Right lobe of liver (tissue), 6 donors: Measurements from ENCODE around the gene CELF2. TPM values are rescaled to one million over a fixed set of nuclear protein-coding genes. Genes with fewer than 3 reads are reported as not detected.

Source experiments
- ATAC-seq, 4 donors: fragments of 200-7000 bp; cut with Tn5 transposase; one replicate each; pipeline ENCODE4 v1.9.1; 2020; ENCODE audit warnings: mild to moderate bottlenecking in 4 of 4, moderate library complexity in 4 of 4
- DNase-seq, 3 donors: peaks; one replicate each; pipeline ENCODE4 v3.0.0-alpha.2; 2020
- H3K27ac ChIP-seq, 3 donors: fragments of 200-600 bp; one replicate each; pipeline ENCODE4 v1.8.0; 2022
- H3K27me3 ChIP-seq, 2 donors: fragments of 200-600 bp; one replicate each; pipeline ENCODE4 v1.8.0; 2022
- H3K36me3 ChIP-seq, 4 donors: fragments of 200-600 bp; sonication (generic) in 1 of 4; one replicate each; pipeline versions ENCODE4 v1.5.1 to v1.8.0; 2017 to 2022; ENCODE audit warnings: control low read depth in 1 of 4
- H3K4me1 ChIP-seq, 4 donors: fragments of 200-600 bp; sonication (generic) in 1 of 4; one replicate each; pipeline versions ENCODE4 v1.5.1 to v1.8.0; 2017 to 2022; ENCODE audit warnings: control low read depth in 1 of 4
- H3K4me3 ChIP-seq, 3 donors: fragments of 200-600 bp; one replicate each; pipeline ENCODE4 v1.8.0; 2022
- H3K9me3 ChIP-seq, 4 donors: fragments of 200-600 bp; sonication (generic) in 1 of 4; one replicate each; pipeline versions ENCODE4 v1.5.1 to v1.8.0; 2017 to 2022; ENCODE audit warnings: control low read depth in 1 of 4
- CTCF ChIP-seq, 4 donors: fragments of 200-600 bp in 3 of 4; fragments of 450-650 bp in 1 of 4; IDR thresholded peaks; one replicate each; pipeline versions ENCODE4 v1.5.1 to v1.8.0; 2016 to 2022; ENCODE audit warnings: antibody characterized with exemption in 4 of 4, mild to moderate bottlenecking in 2 of 4
- POLR2A ChIP-seq: fragments of 450-650 bp; IDR thresholded peaks from one replicate; pipeline ENCODE4 v1.6.1; 2017; ENCODE audit warnings: antibody characterized with exemption, mild to moderate bottlenecking
- WGBS: methylation state at CpG from one replicate; pipeline ENCODE4 v1.1.6; 2018; ENCODE audit warnings: low coverage, low lambda C conversion rate; ENCODE audit not compliant: insufficient coverage; ENCODE audit errors: missing lambda C conversion rate; 5-methylcytosine and 5-hydroxymethylcytosine counted together
- intact Hi-C, 2 donors: fragments of 100-400 bp; cut with DNase I; formaldehyde crosslinking; loops; one replicate each; pipeline versions ENCODE4 v1.11.2 to v1.14.1; 2022
- total RNA-seq, 6 experiments: library from RNA; depleted of rRNA in 2 of 6; stranded (reverse); fragments of >200 nt in 2 of 6; fragmentation: NEBNext Ultra II Directional in 3 of 6; extraction: Animal tissue kit (Norgen Biotek cat#: 25700) in 3 of 6; gene quantifications; one replicate each; pipeline versions ENCODE4 v1.1.0 to v1.2.4, GENCODE V29; 2016 to 2023
- donor health status: DM: no; HTN: yes; CAD: no.
- donor health status: DM: no; HTN: no; CAD: no.
- donor health status: DM: no; HTN: no; CAD: no.
- donor health status: DM: no; HTN: yes; CAD: no.
- donor health status: DM: no; HTN: yes; CAD: no.

The CELF2 gene
- total RNA-seq, 6 experiments from 2014 or later: 2.4 to 6.2 (median 3.7) TPM

DNA sequence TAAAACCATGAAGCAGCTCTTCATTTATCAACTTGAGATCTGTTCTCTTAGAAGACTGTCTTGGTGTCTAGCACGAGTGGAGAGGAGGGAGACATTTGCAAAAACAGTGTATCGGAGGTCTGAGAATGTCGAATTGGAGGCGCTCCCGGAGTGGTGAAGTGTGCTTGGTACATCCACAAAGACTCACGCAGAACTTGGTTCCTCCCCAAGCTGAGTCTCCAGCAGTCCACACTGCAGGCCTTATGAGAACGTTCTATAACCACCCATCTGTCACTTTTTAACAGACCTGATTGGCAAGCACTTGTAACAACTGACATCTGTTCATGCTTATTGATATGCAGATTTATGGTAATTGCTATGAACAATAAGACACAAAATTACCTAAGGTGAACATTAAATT lies 261.6 kb downstream of the CELF2 start:
- H3K4me3 ChIP-seq: no peak overlapping the region
- intact Hi-C loops: no loop called here
- no peak overlapping the region for H3K27ac ChIP-seq
- no peaks in the 10 kb centered on the region for H3K4me1 ChIP-seq
- 70% methylated on average over 6 of the region's 7 CpGs for WGBS
- ATAC-seq (no peak), DNase-seq (no peak)
- TF ChIP-seq CTCF (IDR thresholded peaks at IDR 0.05) (no peak), POLR2A (no peak)
- H3K9me3 ChIP-seq: no peaks in the 10 kb centered on the region
- no peaks in the 10 kb centered on the region for H3K36me3 ChIP-seq
- H3K27me3 ChIP-seq: no peaks in the 10 kb centered on the region

- no peaks in the 10 kb centered on the region for H3K36me3 ChIP-seq
Observed at GRCh38 chr10:11280187-11280932, 262.7 kb downstream of the CELF2 start.

DNA sequence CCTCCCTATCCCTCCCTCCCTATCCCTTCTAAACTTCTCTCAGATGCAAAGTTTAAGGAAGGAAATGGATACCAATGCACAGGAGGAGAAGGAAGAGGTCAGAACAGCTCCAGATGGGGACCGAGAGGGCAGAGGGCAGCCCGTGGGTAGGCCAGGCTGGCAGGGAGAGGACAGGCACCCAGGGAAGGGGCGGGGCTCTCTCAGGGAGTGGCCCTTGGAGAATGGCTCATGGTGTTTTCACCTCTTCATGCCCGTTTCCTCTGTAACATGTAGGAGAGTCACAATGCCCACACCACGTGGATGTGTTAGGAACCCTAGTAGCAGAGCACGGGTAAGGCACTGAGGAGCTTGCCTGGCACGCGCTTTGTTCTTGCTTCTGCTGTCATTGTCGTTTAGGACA lies 264.5 kb downstream of the CELF2 start:
- WGBS: 28% methylated on average over 4 of the region's 9 CpGs
- DNase-seq (peak in 1 of 3 donors; percentile 39), ATAC-seq (peak in 1 of 4 donors; percentile 13)
- Histone ChIP-seq H3K27ac (no peak overlapping the region), H3K36me3 (no peaks in the 10 kb centered on the region), H3K4me3 (no peak overlapping the region), H3K27me3 (no peaks in the 10 kb centered on the region), H3K4me1 (no peaks in the 10 kb centered on the region), H3K9me3 (no peaks in the 10 kb centered on the region)
- TF ChIP-seq CTCF (IDR thresholded peaks at IDR 0.05) (no peak), POLR2A (no peak)
- intact Hi-C loops: no loop called here

More at GRCh38 chr10:11280187-11280932, 262.7 kb downstream of the CELF2 start:
- Histone ChIP-seq H3K4me3 (no peak overlapping the region), H3K27ac (no peak overlapping the region), H3K9me3 (no peaks in the 10 kb centered on the region), H3K27me3 (no peaks in the 10 kb centered on the region), H3K4me1 (no peaks in the 10 kb centered on the region)
- intact Hi-C loops: no loop called here
- DNase-seq (peak in 1 of 3 donors; percentile 44), ATAC-seq (no peak)
- TF ChIP-seq CTCF (IDR thresholded peaks at IDR 0.05) (no peak), POLR2A (no peak)
- WGBS: 53% methylated on average over 3 of the region's 25 CpGs

DNA sequence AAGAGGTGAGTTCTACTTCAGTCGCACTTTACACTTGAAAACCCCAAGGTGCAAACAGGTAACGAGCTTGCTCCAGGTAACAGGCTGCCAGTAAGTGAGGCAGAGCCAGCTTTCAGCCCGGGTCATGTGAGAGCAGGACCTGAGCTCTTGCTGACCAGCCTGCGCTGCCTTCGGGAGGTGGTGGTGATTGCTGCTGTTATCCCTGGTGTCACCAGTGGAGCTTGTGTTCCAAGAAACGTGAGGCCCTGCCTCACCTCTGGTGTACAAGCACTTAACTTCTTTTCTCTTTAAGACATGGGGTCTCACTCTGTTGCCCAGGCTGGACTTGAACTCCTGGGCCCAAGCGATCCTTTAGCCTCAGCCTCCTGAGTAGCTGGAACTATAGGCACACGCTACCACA lies 265.0 kb downstream of the CELF2 start:
- Histone ChIP-seq H3K27me3 (no peaks in the 10 kb centered on the region), H3K36me3 (no peaks in the 10 kb centered on the region), H3K4me3 (no peak overlapping the region), H3K27ac (no peak overlapping the region), H3K9me3 (no peaks in the 10 kb centered on the region), H3K4me1 (no peaks in the 10 kb centered on the region)
- intact Hi-C loops: no loop called here
- DNase-seq (peak in 1 of 3 donors; percentile 30), ATAC-seq (no peak)
- TF ChIP-seq POLR2A (no peak), CTCF (IDR thresholded peaks at IDR 0.05) (no peak)
- WGBS: 58% methylated on average over 3 of the region's 8 CpGs
